ENCODE data around the gene OS9.

Gene OS9

DNA sequence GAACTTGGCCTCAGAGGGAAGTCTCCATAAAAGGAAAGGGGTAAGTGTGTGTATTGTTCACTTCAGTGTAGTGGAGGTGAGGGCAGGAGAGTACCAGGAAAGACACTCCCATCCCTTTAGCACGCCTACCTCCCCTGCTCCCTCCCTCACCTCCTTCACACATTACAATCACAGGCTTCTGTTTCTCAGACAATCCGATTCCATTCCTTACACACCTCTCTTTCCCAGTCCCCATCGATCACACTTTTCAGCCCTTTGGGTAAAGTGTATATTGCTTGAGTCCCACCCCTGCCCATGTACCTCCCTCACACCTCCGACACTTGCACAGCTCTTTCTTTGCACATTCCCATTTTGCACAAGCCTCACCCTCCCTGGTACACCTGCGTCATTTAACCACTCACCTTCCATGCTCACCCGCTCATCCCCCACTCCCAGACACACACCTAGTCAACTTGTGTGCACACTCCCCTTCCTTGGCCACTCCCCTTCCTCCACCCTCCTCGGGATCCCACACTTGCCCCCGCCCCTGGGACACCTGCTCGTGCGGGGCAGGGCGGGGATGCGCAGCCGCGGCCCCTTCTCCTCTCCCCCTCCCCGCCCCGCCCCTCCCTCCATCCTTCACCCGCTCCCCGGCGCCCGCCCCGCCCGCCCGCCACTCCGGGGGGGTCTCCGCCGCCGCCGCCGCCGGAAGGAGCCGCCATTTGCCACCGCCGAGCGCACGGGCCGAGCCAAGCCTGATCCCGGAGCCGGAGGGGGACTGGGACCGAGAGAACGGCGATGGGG lies 60.7 kb downstream of the OS9 start, which contains the start of gene MARCHF9:
Gene MARCHF9 (plus strand): TSS at position 693 of the 783 bp plus-strand sequence. CDS start 426 bp downstream, outside the sequence.
- no peak for DNase-seq (ENCODE audit: low read depth)

GRCh38 chr12:57755194-57755453 lies 61.2 kb downstream of the OS9 start:
- no peak for DNase-seq (ENCODE audit: low read depth)

GRCh38 chr12:57755454-57756372 lies 61.8 kb downstream of the OS9 start:
- DNase-seq (ENCODE audit: low read depth): no peak

GRCh38 chr12:57756406-57757341 lies 62.7 kb downstream of the OS9 start:
- no peak for DNase-seq (ENCODE audit: low read depth)

DNA sequence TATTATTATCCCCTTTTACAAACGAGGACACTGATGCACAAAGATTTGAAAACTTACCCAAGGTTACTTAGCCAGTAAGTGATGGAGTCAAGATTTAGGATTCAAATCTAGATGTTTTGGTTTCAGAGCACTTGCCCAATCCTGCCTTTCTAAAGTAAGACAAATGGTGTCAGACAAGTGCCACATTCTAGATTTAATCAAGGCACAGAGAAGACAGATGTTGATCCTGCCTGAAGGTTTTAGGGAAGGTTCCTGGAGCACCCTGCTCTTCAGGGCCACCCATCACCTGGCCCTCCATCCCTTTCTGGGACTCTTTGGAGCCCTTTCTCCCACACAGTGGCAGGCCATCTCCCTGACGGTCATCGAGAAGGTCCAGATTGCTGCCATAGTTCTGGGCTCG lies 63.8 kb downstream of the OS9 start:
- DNase-seq (ENCODE audit: low read depth): no peak

DNA sequence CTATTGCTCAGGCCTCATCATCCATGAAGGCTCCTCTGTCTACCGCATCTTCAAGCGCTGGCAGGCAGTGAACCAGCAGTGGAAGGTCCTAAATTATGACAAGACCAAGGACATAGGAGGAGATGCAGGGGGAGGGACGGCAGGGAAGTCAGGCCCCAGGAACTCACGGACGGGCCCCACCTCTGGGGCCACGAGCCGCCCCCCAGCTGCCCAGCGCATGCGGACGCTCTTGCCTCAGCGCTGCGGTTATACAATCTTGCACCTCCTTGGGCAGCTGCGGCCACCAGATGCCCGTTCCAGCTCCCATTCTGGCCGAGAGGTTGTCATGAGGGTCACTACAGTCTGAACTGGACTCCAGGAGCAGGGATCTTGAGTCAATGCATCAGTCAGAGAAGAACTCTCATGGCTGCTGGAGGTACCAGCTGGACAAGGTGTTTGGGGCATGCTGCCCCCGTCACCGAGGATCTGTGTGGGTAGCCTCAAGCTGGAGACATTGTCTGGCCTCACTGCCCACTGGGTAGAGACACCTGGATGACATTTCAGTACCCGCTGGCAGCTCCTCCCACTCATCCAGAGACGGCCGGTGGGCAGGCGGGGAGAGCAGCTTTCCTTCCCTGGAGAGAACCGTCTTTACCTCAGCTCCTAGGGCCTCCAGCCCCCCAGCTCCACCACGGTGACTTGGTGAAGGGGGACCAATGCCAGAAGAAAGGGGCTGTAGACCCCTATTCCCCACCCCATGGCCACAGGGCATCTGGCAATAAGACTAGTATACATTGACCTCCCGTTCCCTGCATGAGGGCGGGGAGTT lies 64.8 kb downstream of the OS9 start:
- no peak for DNase-seq (ENCODE audit: low read depth)

DNA sequence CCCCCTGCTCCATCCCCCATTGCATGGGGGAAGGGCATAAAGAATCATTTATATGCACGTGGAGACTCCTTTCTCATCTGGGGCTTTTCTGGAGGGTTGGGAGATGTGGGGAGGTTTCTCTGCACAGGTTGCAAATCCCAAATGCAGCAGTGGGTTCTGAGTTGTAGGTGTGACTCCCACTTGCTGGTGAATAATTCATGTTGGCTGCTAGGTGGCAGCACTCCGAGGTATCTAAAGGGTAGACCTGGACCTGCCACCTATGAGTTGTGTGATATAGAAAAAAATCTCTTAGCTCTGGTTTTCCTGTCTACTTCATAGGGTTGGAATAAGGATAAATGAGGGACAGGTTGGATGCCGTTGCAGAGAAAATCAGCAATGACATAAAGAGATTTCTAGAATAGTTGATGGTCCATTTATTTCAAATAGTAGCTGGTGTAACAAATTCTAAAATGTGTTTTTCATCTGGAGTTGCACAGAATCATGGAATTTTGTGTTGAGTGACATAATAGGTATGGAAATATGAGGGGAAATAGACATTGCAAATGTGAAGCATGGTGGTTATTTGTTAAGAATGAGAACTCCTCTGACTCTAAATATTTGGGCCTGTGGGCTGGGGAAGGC lies 65.5 kb downstream of the OS9 start:
- DNase-seq (ENCODE audit: low read depth): no peak

GRCh38 chr12:57760347-57760982 lies 66.5 kb downstream of the OS9 start:
- DNase-seq (ENCODE audit: low read depth): no peak

GRCh38 chr12:57761391-57761998 lies 67.6 kb downstream of the OS9 start:
- no peak for DNase-seq (ENCODE audit: low read depth)

DNA sequence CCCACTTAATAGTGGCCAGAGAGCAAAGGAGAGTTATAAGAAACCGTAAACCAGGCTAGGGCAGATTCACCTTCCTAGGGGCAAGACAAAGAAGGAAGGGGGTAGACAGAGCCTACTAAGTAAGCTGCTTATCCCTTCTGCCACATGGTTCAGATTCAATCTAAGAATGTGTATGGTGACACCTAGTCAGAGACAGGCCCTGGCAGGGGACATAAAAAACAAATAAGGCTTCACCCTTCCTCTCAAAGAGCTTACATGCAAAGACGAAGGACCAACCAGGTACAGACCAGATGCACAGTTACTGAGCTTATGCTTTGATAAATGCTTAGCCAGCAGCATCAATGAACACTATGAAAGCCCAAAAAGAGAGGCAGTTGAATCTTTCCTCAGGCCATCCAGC lies 68.5 kb downstream of the OS9 start:
- no peak for DNase-seq (ENCODE audit: low read depth)

DNA sequence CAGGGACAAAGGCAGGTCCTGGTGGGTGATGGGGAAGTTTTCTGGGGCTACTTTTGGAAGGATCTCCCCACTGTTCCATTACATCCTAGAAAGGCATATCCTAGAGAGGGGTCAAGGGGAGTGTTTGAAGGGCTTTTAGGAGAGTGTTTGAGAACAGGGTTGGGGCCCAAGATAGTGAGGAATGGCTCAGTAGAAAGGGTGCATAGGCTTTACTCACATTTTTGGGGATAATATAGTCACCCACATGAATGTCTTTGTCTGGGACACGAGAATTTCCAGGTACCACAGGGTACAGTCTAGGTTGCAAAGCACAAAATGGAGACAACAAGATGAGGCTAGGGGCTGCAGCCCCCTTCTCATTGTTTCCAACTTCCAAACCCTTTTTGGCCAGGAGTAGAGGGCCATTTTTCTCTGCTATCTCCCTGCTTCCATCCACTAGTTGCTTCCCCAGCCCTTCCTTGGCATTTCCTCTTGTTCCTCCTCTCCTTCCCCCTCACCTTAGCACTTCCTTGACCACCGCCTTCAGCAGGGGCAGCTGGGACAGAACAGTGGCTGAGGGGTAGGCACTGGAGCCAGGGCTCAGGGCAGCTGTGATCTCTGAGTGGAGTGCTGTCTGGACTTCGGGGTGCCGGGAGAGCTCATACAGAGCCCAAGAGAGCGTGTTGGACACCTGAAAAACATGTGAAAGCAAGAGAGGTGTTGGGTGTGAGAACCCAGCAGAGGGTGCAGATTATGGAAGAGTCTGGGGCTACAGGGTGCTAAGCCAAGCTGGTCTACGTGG lies 70.1 kb downstream of the OS9 start:
- no peak for DNase-seq (ENCODE audit: low read depth)

- no peak for DNase-seq (ENCODE audit: low read depth)
These were observed 70.7 kb downstream of the OS9 start for GRCh38 chr12:57764662-57765002.

GRCh38 chr12:57765003-57765697 lies 71.2 kb downstream of the OS9 start:
- DNase-seq (ENCODE audit: low read depth): peak; percentile 41

- no peak for DNase-seq (ENCODE audit: low read depth)
These were observed 71.9 kb downstream of the OS9 start for GRCh38 chr12:57765698-57766463.

GRCh38 chr12:57766464-57767304 lies 72.8 kb downstream of the OS9 start, which contains the start of gene CYP27B1:
Gene CYP27B1 (minus strand): TSS chr12:57767078. CDS start chr12:57767041, 37 bp downstream.
- peak; percentile 51 for DNase-seq (ENCODE audit: low read depth)

GRCh38 chr12:57767305-57767698 lies 73.4 kb downstream of the OS9 start:
- no peak for DNase-seq (ENCODE audit: low read depth)

DNA sequence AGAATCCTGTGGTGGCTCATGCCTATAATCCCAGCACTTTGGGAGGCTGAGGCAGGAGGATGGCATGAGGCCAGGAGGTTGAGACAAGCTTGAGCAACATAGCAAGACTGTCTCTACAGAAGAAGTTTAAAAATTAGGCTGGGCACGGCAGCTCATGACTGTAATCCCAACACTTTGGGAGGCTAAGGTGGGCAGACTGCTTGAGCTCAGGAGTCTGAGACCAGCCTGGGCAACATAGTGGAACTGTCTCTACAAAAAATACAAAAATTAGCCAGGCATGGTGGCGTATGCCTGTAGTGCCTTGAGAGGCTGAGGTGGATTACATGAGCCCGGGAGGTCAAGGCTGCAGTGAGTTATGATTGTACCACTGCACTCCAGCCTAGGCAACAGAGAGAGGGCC lies 73.9 kb downstream of the OS9 start:
- DNase-seq (ENCODE audit: low read depth): no peak
